Esophagus muscularis mucosa (tissue), 4 donors: Measurements from ENCODE around the gene SMAGP.

Source experiments
- CTCF ChIP-seq, 3 experiments: fragments of 200-600 bp in 2 of 3; fragments of 450-650 bp in 1 of 3; sonication (generic) in 2 of 3; IDR thresholded peaks; one replicate each; pipeline ENCODE4 v1.5.1; 2017 to 2019; ENCODE audit warnings: antibody characterized with exemption in 3 of 3, mild to moderate bottlenecking in 2 of 3, moderate library complexity in 1 of 3
- EP300 ChIP-seq: sonication (generic); formaldehyde crosslinking; IDR thresholded peaks from one replicate; pipeline ENCODE4 v1.6.1; 2017; ENCODE audit warnings: antibody characterized with exemption
- POLR2A ChIP-seq: fragments of 450-650 bp; IDR thresholded peaks from one replicate; pipeline ENCODE4 v1.6.1; 2017; ENCODE audit warnings: antibody characterized with exemption, moderate library complexity, mild to moderate bottlenecking, low read depth
- POLR2AphosphoS5 ChIP-seq, 2 donors: sonication (generic); formaldehyde crosslinking; IDR thresholded peaks; one replicate each; pipeline ENCODE4 v1.6.1; 2017; ENCODE audit warnings: antibody characterized with exemption in 2 of 2

GRCh38 chr12:51227962-51228361 lies 42.3 kb downstream of the SMAGP start:
- TF ChIP-seq CTCF (IDR thresholded peaks at IDR 0.05) (no peak), EP300 (no peak), POLR2AphosphoS5 (IDR thresholded peaks at IDR 0.05) (no peak), POLR2A (no peak)
